Effector memory CD4-positive, alpha-beta T cell (primary cell): Measurements from ENCODE around the gene RNASEH2A.
"Not testable (repeated sequence)": the region's sequence is repeated elsewhere in the genome, so short reads cannot be mapped to it uniquely, and the experiment has no call there.

Source experiments
- DNase-seq, 3 donors: peaks; one replicate each; pipeline ENCODE4 v3.0.0-alpha.2; 2020
- H3K27ac ChIP-seq: 2 replicates; pipeline ENCODE4 v1.7.0; 2013; ENCODE audit warnings: mild to moderate bottlenecking, low read length, moderate library complexity; ENCODE audit not compliant: insufficient read depth, poor library complexity, severe bottlenecking
- H3K27me3 ChIP-seq: replicated peaks from 2 replicates; pipeline ENCODE4 v1.7.0; 2013; ENCODE audit warnings: mild to moderate bottlenecking, low read length; ENCODE audit not compliant: insufficient read depth, control insufficient read depth, poor library complexity, severe bottlenecking
- H3K36me3 ChIP-seq: 2 replicates; pipeline ENCODE4 v1.7.0; 2013; ENCODE audit warnings: mild to moderate bottlenecking, low read length, moderate library complexity; ENCODE audit not compliant: control insufficient read depth, insufficient read depth
- H3K4me1 ChIP-seq: 2 replicates; pipeline ENCODE4 v1.7.0; 2013; ENCODE audit warnings: low read length, mild to moderate bottlenecking; ENCODE audit not compliant: control insufficient read depth, insufficient read depth, poor library complexity, severe bottlenecking
- H3K4me3 ChIP-seq: 2 replicates; pipeline ENCODE4 v1.7.0; 2013; ENCODE audit warnings: low read length, low read depth, mild to moderate bottlenecking; ENCODE audit not compliant: insufficient read depth, poor library complexity, severe bottlenecking
- H3K9me3 ChIP-seq: 2 replicates; pipeline ENCODE4 v1.7.0; 2013; ENCODE audit warnings: mild to moderate bottlenecking, low read length, moderate library complexity; ENCODE audit not compliant: control insufficient read depth

Gene RNASEH2A

DNA sequence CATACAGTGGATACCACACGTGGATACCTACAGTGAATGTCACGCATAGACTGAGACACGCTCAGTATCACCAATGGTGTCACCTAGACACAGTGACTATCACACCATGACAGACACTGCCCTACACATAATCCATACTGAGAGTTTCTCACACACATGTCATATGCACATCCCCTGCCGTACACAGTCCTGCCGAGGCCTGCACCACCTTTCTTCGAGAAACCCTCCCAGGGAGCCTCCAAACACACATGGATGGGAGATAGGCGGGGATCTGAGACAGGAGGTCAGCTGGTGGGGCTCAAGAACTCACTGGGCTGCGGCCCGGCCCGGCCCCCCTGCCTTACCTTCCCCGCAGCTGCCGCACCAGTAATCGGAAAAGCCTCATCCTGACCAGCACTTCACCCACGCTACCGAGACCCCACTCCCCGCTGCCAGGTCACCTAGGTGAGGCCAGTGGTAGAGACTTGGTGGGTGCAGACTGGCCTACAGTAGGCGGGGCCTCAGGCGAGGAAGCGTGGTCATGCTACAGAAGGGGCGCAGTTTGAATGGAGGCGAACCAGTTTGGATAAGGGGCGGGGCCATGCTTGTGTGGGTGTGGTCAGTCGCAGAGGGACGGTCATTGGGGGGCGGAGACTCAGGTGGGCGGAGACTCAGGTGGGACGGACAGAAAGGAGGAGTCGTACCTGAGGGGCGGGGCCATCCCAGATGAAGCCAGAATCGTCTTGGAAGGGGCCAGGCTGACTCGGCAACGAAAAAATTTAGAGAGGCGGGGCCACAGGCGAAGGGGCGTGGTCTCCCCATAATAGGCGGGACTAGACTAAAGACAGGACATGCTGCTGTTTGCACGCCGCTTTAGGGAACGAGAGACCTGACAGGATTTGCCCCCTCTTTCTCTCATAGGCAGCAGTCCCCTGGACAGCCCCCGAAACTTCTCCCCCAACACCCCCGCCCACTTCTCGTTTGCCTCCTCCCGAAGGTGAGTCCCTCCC, 34.0 kb downstream of the RNASEH2A start:
- Histone ChIP-seq H3K27ac (no peak overlapping the region), H3K27me3 (peaks cover 50% of the 10 kb centered on the region), H3K9me3 (no peaks in the 10 kb centered on the region), H3K36me3 (no peaks in the 10 kb centered on the region), H3K4me1 (peaks cover 18% of the 10 kb centered on the region), H3K4me3 (no peak overlapping the region)
- DNase-seq = peak in 2 of 3 donors; percentile 28 to 29

DNA sequence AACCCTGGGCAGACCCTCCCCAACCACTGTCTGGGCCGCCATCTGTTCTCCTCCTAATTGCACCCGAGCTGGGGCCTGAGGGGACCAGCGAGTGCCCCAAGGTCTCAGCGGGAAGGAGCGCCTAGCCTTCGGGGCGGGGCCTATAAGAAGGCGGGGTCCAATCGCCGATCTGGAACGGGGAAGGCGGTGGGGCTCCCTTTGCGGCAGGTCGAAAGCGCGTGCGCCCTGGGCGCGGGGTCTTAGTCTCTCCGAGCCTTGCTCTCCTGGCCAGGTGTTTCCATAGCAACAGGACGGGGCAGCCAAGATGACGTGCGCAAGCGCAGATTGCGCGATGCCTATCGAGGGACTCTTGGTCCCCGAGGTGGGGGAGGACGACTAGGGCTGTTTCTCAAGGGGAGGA, 34.7 kb downstream of the RNASEH2A start:
- no peaks in the 10 kb centered on the region for H3K36me3 ChIP-seq
- peaks cover 18% of the 10 kb centered on the region for H3K4me1 ChIP-seq
- no peak for DNase-seq
- peaks cover 44% of the 10 kb centered on the region for H3K27me3 ChIP-seq
- no peak overlapping the region for H3K27ac ChIP-seq
- no peaks in the 10 kb centered on the region for H3K9me3 ChIP-seq
- no peak overlapping the region for H3K4me3 ChIP-seq

DNA sequence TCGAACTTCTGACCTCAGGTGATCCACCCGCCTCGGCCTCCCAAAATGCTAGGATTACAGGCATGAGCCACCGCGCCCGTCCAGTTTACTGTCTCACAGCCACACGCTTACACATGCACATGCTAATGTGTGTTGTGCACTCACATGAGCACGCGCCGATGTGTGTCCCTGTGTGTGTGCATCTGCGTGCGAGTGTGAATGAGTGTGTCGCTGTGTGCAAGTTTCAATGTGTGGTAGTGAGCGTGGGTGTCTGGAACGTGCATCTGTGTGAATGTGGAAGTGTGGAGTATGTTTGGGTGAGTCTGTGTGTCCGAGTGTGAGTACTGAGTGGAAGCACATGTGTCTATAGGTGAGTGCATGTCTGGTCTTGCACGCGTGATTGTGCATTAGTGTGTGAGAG, 36.1 kb downstream of the RNASEH2A start:
- peaks cover 44% of the 10 kb centered on the region for H3K27me3 ChIP-seq
- DNase-seq = no peak
- no peaks in the 10 kb centered on the region for H3K36me3 ChIP-seq
- H3K9me3 ChIP-seq = no peaks in the 10 kb centered on the region
- peaks cover 23% of the 10 kb centered on the region for H3K4me1 ChIP-seq
- no peak overlapping the region for H3K4me3 ChIP-seq
- H3K27ac ChIP-seq = no peak overlapping the region

GRCh38 chr19:12843328-12843727, 36.9 kb downstream of the RNASEH2A start:
- no peak for DNase-seq
- H3K4me1 ChIP-seq = peaks cover 23% of the 10 kb centered on the region
- no peak overlapping the region for H3K4me3 ChIP-seq
- no peak overlapping the region for H3K27ac ChIP-seq
- peaks cover 38% of the 10 kb centered on the region for H3K27me3 ChIP-seq
- H3K9me3 ChIP-seq = no peaks in the 10 kb centered on the region
- H3K36me3 ChIP-seq = no peaks in the 10 kb centered on the region

DNA sequence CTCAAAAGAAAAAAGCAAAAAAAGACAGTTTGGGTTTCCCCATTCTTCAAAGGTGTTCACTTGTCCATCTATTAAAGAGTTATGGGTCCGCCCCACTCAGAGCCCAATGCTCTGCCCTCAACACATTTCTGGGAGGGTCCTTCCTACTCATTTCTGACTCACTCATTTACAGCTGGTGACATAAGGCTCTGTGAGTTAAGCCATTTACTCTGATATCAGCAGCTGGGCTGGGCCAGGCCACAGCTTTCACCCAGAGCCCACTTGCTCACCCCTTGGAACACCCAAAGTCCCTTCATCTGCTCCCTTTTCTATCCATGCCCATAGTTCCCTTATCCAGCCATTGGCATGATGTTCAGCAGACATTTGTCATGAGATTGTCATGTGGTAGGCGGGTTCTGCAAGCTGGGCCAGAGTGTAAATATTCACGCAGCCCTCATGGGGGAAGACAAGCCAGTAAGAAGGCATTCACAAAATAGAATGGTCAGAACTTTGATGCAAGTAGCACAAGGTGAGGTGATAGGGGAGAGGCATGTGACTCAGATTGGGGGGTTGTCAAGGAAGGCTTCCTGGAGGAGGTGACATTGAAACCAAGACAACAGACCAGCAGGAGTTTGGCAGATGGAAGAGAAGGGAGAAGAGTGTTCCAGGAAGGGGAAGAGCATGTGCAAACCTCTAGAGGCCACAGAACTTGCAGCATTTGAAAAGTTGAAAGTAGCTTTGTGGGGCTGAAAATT, 37.8 kb downstream of the RNASEH2A start:
- Histone ChIP-seq H3K4me3 (no peak overlapping the region), H3K36me3 (no peaks in the 10 kb centered on the region), H3K9me3 (no peaks in the 10 kb centered on the region), H3K27me3 (peaks cover 29% of the 10 kb centered on the region), H3K4me1 (peaks cover 15% of the 10 kb centered on the region), H3K27ac (no peak overlapping the region)
- no peak for DNase-seq

DNA sequence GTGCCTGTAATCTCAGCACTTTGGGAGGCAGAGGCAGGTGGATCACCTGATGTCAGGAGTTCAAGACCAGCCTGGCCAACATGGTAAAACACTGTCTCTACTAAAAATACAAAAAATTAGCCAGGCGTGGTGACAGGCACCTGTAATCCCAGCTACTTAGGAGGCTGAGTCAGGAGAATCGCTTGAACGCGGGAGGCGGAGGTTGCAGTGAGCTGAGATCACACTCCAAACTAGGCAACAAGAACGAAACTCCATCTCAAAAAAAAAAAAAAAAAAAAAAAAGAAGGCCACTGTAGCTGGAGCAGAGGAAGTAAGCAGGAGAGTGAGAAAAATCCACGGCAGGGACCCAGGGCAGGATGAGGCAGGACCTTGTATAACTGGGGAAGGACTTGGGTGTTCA, 40.2 kb downstream of the RNASEH2A start:
- not testable (repeated sequence) for H3K27ac ChIP-seq, DNase-seq, H3K4me1 ChIP-seq, H3K4me3 ChIP-seq, H3K9me3 ChIP-seq, H3K36me3 ChIP-seq
- peaks cover 15% of the 10 kb centered on the region for H3K27me3 ChIP-seq

DNA sequence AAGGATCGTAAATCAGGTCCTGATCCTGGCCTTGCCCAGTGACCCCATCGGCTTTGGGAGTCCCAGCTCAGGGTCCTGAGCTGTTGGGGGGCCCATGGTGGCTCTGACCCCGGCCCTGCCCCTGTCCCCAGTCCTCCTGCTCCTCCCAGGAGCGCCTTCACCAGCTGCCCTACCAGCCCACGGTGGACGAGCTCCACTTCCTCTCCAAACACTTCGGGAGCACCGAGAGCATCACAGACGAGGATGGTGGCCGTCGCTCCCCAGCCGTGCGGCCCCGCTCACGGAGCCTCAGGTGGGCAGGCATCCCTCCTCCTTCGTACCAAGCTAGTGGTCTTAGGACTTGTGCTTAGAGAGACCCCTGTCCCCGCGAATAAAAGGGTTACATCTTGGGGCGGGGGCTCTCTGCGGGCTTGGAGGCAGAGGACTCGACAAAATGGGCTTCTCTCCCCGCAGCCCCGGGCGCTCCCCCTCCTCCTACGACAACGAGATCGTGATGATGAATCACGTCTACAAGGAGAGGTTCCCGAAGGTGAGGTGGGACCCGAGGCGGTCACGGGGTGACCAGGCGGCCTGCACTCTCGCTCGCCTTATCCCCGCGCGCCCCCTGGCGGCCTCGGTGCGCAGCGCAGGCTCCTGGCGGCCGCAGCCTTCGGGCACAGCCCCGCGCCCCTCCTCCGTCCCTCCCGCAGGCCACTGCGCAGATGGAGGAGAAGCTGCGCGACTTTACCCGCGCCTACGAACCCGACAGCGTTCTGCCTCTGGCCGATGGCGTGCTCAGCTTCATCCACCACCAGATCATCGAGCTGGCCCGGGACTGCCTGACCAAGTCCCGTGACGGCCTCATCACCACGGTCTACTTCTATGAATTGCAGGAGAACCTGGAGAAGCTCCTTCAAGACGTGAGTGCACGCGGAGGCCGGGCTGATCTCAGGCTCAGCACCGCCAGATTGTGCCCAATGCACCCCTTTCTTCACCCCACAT, 41.1 kb downstream of the RNASEH2A start:
- peaks cover 14% of the 10 kb centered on the region for H3K27me3 ChIP-seq
- peak; percentile 59 to 76 (median 74) for DNase-seq
- H3K9me3 ChIP-seq = no peaks in the 10 kb centered on the region
- H3K36me3 ChIP-seq = no peaks in the 10 kb centered on the region
- H3K4me1 ChIP-seq = peaks cover 5% of the 10 kb centered on the region
- no peak overlapping the region for H3K27ac ChIP-seq
- peak overlapping the region; percentile 4 for H3K4me3 ChIP-seq

DNA sequence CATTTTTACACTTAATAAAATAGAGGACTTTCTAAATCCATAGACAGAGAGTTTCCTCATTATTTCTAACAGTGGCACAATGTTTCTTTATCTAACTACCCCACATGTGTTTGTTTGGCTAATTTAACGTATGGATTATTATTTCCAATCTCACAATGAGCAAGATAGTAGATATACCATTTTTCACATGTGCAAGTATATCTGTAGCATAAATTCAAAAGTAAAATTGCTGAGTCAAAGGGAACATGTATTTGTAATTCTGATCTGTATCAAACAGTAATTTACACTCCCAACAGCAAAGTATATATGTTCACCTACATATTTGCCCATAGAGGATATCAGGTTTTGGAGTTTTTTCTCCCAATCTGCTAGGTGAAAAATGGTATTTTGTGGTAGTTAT, 50.3 kb downstream of the RNASEH2A start:
- Histone ChIP-seq H3K36me3 (no peaks in the 10 kb centered on the region), H3K27ac (no peak overlapping the region), H3K4me3 (no peak overlapping the region), H3K9me3 (no peaks in the 10 kb centered on the region), H3K4me1 (no peaks in the 10 kb centered on the region), H3K27me3 (no peaks in the 10 kb centered on the region)
- no peak for DNase-seq

GRCh38 chr19:12858041-12858928, 51.9 kb downstream of the RNASEH2A start:
- Histone ChIP-seq H3K4me3 (no peak overlapping the region), H3K9me3 (no peaks in the 10 kb centered on the region), H3K36me3 (no peaks in the 10 kb centered on the region), H3K4me1 (no peaks in the 10 kb centered on the region), H3K27me3 (no peaks in the 10 kb centered on the region), H3K27ac (no peak overlapping the region)
- DNase-seq = no peak
